ENCODE data around the gene PXK.

GRCh38 chr3:58341376-58341775 lies 8.7 kb downstream of the PXK start:
- TF ChIP-seq ZBTB33 (IDR thresholded peaks at IDR 0.05) (no peak), CTCF (IDR thresholded peaks at IDR 0.05; ENCODE audit: low read depth, low read length, missing input control) (no peak)
